Left forelimb (tissue), 1 donor: Measurements from ENCODE around the gene APOL5.

Experiments used
- DNase-seq: peaks from one replicate; pipeline ENCODE4 v3.0.0-alpha.2; 2018; ENCODE audit warnings: low spot score

Gene APOL5

GRCh38 chr22:35742342-35743100 lies 24.8 kb downstream of the APOL5 start:
- DNase-seq: no peak

- no peak for DNase-seq
Measured at GRCh38 chr22:35743326-35743860, 25.7 kb downstream of the APOL5 start.

- no peak for DNase-seq
Measured at GRCh38 chr22:35746248-35746647, 28.6 kb downstream of the APOL5 start.

GRCh38 chr22:35746946-35747703 lies 29.5 kb downstream of the APOL5 start:
- DNase-seq: no peak

- no peak for DNase-seq
Measured at GRCh38 chr22:35749808-35750207, 32.1 kb downstream of the APOL5 start.

- no peak for DNase-seq
Measured at GRCh38 chr22:35752006-35752862, 34.6 kb downstream of the APOL5 start.

GRCh38 chr22:35752863-35753189 lies 35.2 kb downstream of the APOL5 start:
- no peak for DNase-seq

GRCh38 chr22:35754761-35755160 lies 37.1 kb downstream of the APOL5 start:
- no peak for DNase-seq

GRCh38 chr22:35756722-35757121 lies 39.0 kb downstream of the APOL5 start:
- DNase-seq: no peak

GRCh38 chr22:35758394-35758793 lies 40.7 kb downstream of the APOL5 start:
- DNase-seq: no peak

GRCh38 chr22:35761037-35761436 lies 43.4 kb downstream of the APOL5 start:
- no peak for DNase-seq

- DNase-seq: no peak
Measured at GRCh38 chr22:35766654-35767580, 49.2 kb downstream of the APOL5 start.

- DNase-seq: no peak
Measured at GRCh38 chr22:35769974-35770373, 52.3 kb downstream of the APOL5 start.

GRCh38 chr22:35775339-35775738 lies 57.7 kb downstream of the APOL5 start:
- no peak for DNase-seq

- no peak for DNase-seq
Measured at GRCh38 chr22:35777335-35777975, 59.8 kb downstream of the APOL5 start.
